Fibroblast of skin of left biceps (primary cell): ENCODE measurements around the gene CATSPERZ.

Experiments
- DNase-seq, 2 experiments: peaks; one replicate each; pipeline ENCODE4 v3.0.0-alpha.2; 2013; ENCODE audit warnings: low read depth in 2 of 2

The CATSPERZ gene, protein sequence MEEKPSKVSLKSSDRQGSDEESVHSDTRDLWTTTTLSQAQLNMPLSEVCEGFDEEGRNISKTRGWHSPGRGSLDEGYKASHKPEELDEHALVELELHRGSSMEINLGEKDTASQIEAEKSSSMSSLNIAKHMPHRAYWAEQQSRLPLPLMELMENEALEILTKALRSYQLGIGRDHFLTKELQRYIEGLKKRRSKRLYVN

GRCh38 chr11:64299847-64300648 is at the start of gene CATSPERZ:
CATSPERZ (plus strand) TSS chr11:64300358; CDS start chr11:64300411, 53 bp downstream.
- DNase-seq: no peak

- DNase-seq: no peak
These were observed 49.6 kb upstream of the CATSPERZ start for GRCh38 chr11:64250415-64251015.

DNA sequence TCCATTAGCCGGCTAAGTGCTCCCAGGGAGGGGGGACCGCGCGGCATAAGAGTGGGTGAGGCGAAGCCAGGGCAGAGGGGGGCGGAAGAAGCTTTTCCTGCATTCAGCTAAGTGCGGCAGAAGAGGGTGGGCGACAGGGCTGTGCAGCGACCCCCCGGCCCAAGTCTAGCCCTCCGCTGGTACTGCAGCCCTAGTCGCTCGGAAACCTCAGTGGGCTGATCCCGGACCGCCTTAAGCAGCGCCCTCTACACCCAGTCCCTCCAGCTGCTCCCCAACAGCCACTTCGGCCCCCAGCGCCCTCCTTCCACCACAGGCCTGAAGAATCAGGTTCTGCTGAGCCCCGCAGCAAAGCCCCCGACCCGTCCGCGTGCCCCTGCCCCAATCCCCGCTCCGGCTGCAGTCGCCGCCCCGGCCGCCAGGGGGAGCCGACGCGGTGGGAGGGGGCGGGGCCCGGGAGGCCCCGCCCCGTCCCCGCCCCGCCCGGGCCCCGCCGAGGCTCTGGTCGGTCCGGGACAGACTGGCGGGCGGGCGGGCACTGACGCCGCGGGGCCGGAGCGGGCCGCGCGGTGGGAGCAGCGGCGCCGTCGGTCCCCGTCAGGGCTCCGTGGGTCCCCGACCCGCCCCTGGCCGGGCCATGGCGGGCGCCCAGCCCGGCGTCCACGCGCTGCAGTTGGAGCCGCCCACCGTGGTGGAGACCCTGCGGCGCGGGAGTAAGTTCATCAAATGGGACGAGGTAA is 49.0 kb upstream of the CATSPERZ start, which contains the start of gene PLCB3:
TSS of gene PLCB3 (plus strand) at position 515 of the 737 bp plus-strand sequence. CDS start at position 635, 120 bp downstream.
- no peak for DNase-seq

DNA sequence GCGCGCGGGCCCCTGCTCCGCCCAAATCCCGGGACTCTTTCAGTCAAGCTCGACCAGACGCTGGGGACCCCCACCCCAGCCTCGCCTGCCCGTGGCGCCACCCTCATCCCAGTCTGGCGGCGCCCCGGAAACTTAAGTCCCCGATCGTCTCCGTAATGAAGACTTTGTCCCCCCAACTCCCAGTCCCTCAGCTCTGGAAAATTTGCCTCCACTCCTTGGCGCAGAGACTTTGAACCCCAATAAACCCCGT is 48.5 kb upstream of the CATSPERZ start:
- DNase-seq: no peak

DNA sequence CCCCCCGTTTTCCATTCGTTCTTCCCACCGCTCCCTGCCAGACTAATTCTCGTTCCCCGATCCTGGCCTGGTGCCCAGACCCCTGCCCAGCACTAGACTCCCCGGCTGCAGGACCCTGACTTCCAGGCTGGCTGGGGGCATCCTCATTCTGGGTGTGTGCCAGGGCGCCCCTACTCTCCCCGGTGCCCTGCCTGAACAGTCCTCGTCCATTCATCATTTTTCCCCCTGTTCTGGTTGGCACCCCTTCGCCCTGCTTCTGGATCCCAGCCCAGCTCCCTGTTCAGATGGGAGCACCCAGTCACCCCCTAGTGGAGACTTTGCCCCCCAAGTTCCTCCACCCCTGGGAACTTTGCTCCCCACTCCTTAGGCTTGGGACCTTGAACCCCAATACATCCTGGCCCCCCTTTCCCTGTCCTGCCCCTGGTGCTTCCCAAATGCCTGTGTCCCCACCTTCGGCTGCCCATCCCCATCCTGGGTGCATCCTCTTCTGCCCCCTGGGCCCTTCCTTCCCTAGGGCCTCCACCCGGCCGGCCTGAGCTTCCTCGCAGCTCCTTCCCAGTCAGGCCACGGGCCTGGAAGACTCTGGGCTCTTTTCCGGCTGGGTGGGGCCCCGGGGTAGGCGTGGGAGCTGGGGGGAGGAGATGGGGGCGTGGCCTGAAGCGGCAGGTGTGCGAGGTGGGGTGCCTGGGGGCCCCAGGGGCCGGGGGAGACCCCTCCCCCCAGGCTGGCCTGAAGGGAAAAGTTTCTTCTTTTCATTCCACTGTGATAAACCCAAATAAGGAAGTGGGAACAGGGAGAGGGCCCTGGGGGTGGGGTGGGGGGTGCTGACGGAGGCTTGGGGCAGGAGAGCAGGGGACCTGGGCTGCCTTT is 47.9 kb upstream of the CATSPERZ start:
- no peak for DNase-seq

DNA sequence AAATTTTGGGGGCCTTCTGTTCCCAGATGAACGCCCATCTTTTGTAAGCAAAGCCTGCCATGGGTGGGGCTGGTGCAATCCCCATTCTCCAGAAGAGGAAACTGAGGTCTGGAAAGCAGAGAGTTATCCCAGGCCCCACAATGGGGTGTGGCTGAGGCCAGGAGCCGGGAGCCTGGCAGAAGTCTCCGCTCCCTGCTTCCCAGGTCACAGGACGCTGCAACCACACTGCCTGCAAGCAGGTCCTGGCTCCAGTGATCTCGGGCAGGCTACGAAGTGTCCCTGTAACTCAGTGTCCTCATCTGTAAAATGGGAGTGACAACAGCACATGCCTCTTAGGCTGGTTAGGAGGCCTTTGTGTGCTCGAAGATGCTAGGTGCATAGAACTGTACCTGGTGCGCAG is 47.1 kb upstream of the CATSPERZ start:
- DNase-seq: no peak

DNA sequence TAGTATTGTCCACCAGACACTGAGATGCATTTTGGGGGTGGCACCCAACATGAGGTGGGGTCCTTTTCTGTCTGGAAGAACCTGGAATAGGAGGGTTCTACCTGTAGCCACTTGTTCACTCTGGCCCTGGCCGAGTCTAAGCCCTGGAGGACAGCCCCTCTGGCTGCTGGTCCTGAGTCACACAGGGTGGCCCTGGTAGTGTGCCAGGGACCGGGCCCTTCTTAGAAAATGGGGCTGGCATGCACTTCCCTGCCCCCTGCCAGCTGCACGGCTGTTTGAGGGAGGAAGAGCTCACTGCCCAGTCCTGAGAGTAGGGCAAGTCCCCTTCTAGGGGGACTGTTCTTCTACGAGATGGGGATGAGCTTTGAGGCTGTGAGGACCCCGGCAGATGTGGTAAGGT is 46.7 kb upstream of the CATSPERZ start:
- no peak for DNase-seq

- no peak for DNase-seq
These were observed 45.8 kb upstream of the CATSPERZ start for GRCh38 chr11:64254326-64254725.

GRCh38 chr11:64255135-64256128 is 44.7 kb upstream of the CATSPERZ start:
- DNase-seq: no peak

DNA sequence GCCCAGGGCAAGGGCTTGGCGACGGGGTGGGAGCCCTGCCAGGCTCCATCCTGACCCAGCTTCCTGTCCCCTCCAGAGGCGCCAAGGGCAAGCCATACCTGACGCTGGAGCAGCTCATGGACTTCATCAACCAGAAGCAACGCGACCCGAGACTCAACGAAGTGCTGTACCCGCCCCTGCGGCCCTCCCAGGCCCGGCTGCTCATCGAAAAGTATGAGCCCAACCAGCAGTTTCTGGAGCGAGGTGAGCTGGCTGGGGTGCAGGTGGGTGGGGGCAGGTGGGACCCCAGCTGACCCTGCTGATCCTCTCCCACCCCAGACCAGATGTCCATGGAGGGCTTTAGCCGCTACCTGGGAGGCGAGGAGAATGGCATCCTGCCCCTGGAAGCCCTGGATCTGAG is 43.9 kb upstream of the CATSPERZ start:
- DNase-seq: no peak

DNA sequence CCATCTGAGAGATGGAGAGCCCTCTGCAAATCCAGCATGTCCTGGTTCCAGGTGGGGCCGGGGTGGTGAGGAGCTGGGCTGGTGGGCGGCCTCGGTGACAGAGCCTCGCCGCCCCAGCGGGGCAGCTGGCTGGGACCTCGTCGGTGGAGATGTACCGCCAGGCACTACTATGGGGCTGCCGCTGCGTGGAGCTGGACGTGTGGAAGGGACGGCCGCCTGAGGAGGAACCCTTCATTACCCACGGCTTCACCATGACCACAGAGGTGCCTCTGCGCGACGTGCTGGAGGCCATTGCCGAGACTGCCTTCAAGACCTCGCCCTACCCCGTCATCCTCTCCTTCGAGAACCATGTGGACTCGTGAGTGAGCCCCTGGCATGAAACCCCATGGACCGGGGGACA is 41.8 kb upstream of the CATSPERZ start:
- no peak for DNase-seq

DNA sequence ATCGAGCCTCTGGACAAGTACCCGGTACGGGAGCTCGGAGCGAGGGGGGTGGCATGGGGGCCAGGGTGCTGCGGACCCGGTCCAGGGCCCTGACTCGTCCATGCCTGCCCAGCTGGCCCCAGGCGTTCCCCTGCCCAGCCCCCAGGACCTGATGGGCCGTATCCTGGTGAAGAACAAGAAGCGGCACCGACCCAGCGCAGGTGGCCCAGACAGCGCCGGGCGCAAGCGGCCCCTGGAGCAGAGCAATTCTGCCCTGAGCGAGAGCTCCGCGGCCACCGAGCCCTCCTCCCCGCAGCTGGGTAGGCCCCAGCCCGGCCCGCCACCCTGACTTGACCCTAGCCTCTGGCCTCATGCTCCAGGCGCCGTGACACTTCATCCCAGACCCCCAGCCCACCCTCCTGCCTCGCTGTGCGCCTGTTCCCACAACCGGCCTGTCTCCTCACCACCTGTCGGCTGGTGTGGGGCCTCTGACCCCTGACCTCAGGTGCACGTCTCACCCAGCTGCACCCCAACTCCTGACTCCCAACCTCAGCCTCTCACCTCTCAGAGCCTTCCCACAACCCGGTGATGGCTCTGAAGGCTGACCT is 41.1 kb upstream of the CATSPERZ start:
- DNase-seq: no peak

- no peak for DNase-seq
These were observed 40.6 kb upstream of the CATSPERZ start for GRCh38 chr11:64259533-64260067.

DNA sequence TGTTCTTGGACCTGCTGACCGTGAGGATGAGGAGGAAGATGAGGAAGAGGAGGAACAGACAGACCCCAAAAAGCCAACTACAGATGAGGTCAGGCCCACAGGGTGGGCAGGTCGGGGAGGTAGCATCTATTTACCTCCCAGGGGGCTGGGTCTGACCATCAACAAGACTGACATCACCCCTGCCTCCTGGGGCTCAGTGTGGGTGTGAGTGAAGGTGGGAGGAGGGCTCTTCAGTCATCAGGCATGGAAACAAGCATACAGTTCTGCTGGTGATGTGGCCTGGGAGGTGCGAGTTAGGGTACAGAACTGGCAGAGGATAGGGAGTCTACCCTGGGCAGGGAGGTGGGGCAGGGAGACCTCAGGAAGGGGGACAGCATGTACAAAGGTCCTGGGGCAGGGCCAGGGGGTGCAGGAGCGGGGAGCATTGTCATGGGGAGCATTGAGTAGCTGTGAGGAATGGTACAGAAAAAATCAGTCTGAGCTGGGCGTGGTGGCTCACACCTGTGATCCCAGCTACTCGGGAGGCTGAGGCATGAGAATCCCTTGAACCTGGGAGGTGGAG is 39.9 kb upstream of the CATSPERZ start:
- DNase-seq: no peak

GRCh38 chr11:64261556-64262080 is 38.5 kb upstream of the CATSPERZ start:
- DNase-seq: no peak

- DNase-seq: no peak
These were observed 37.7 kb upstream of the CATSPERZ start for GRCh38 chr11:64262271-64263002.

DNA sequence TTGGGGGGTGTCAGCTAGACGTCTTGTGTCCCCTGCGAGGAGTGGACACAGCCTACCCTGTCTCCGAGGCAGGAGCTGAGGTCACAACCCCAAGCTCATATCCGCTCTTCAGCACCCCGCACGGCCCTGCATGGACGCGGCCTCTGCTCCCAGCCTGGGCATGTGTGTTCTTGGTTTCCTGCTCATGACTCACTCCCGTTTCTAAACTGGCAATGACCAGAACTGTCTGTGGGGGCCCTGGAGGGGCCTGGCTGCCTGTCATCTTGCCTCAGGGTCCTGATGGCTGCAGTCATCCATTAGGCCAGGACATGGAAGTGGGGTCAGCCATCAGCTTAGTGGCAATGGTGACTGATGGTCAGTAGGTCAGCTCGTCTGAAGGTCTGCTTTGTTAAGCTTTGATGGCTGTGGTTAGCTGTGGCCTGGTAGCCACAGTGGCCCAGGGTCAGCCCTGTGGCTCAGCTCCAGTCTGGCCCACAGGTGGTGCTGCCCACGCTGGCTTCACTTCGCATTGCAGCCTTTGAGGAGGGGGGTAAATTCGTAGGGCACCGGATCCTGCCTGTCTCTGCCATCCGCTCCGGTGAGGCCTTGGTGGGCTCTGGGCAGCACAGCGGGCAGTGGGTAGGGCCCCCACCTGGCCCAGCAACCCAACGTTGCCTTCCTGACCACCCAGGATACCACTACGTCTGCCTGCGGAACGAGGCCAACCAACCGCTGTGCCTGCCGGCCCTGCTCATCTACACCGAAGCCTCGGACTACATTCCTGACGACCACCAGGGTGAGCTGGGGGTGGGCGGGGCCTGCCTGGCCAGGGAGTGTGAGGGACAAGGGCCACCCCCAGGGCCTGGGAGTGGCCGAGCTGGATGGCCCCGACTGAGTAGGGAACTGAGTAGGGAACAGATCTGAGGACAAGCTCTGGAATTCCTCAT is 36.9 kb upstream of the CATSPERZ start:
- DNase-seq: no peak
